Astrocyte (in vitro differentiated cells and primary cell): Measurements from ENCODE around the gene PKDREJ. TPM values are rescaled to one million over a fixed set of nuclear protein-coding genes. Genes with fewer than 3 reads are reported as not detected.

Source experiments
- DNase-seq: peaks from one replicate; pipeline ENCODE4 v3.0.0-alpha.2; 2010; ENCODE audit warnings: low read depth
- FAIRE-seq: peaks from 2 replicates; lab custom pipeline; 2011; peaks lifted over from hg19 to GRCh38; lab: Jason Lieb, UNC
- H2AFZ ChIP-seq: 2 replicates; pipeline ENCODE4 v1.6.0; 2012; ENCODE audit warnings: low read depth, low read length, inconsistent platforms
- H3K27ac ChIP-seq: 2 replicates; pipeline ENCODE4 v1.5.1; 2011; ENCODE audit warnings: low read depth, low read length, inconsistent platforms
- H3K27me3 ChIP-seq: 2 replicates; pipeline ENCODE4 v1.6.0; 2011; ENCODE audit warnings: low read length, inconsistent platforms; ENCODE audit not compliant: insufficient read depth
- H3K36me3 ChIP-seq: 2 replicates; pipeline ENCODE4 v1.5.1; 2011; ENCODE audit warnings: low read length, inconsistent platforms; ENCODE audit not compliant: insufficient read depth
- H3K4me1 ChIP-seq: 2 replicates; pipeline ENCODE4 v1.5.1; 2011; ENCODE audit warnings: low read length, inconsistent platforms; ENCODE audit not compliant: insufficient read depth
- H3K4me2 ChIP-seq: 2 replicates; pipeline ENCODE4 v1.6.0; 2012; ENCODE audit warnings: low read length, inconsistent platforms
- H3K4me3 ChIP-seq: 2 replicates; pipeline ENCODE4 v1.5.1; 2011; ENCODE audit warnings: low read depth, mild to moderate bottlenecking, low read length, inconsistent platforms; ENCODE audit not compliant: insufficient read depth
- H3K79me2 ChIP-seq: 2 replicates; pipeline ENCODE4 v1.6.0; 2012; ENCODE audit warnings: mild to moderate bottlenecking, low read length, inconsistent platforms; ENCODE audit not compliant: insufficient read depth
- H3K9ac ChIP-seq: 2 replicates; pipeline ENCODE4 v1.6.0; 2012; ENCODE audit warnings: mild to moderate bottlenecking, low read length, inconsistent platforms
- H3K9me3 ChIP-seq: 2 replicates; pipeline ENCODE4 v1.5.1; 2012; ENCODE audit warnings: low read depth, mild to moderate bottlenecking, low read length, inconsistent platforms; ENCODE audit not compliant: insufficient read depth
- H4K20me1 ChIP-seq: 2 replicates; pipeline ENCODE4 v1.6.0; 2012; ENCODE audit warnings: low read length, inconsistent platforms; ENCODE audit not compliant: insufficient read depth
- H3K27ac Mint-ChIP-seq: one replicate; pipeline ENCODE4 v1.8.0; 2021; ENCODE audit warnings: mild to moderate bottlenecking, mixed read lengths; ENCODE audit not compliant: unreplicated experiment
- H3K27me3 Mint-ChIP-seq: one replicate; pipeline ENCODE4 v1.8.0; 2021; ENCODE audit warnings: low read depth, mixed read lengths; ENCODE audit not compliant: unreplicated experiment
- H3K36me3 Mint-ChIP-seq: one replicate; pipeline ENCODE4 v1.8.0; 2021; ENCODE audit warnings: low read depth, mixed read lengths; ENCODE audit not compliant: unreplicated experiment
- H3K4me1 Mint-ChIP-seq: one replicate; pipeline ENCODE4 v1.8.0; 2021; ENCODE audit warnings: low read depth, mixed read lengths; ENCODE audit not compliant: unreplicated experiment
- H3K4me3 Mint-ChIP-seq: one replicate; pipeline ENCODE4 v1.8.0; 2021; ENCODE audit warnings: mild to moderate bottlenecking, moderate library complexity, mixed read lengths; ENCODE audit not compliant: unreplicated experiment
- H3K9me3 Mint-ChIP-seq: one replicate; pipeline ENCODE4 v1.8.0; 2021; ENCODE audit warnings: mild to moderate bottlenecking, mixed read lengths; ENCODE audit not compliant: unreplicated experiment
- EZH2 ChIP-seq: IDR thresholded peaks from 2 replicates; pipeline ENCODE4 v1.6.1; 2012; ENCODE audit warnings: mild to moderate bottlenecking, low read length, inconsistent platforms; ENCODE audit not compliant: insufficient read depth
- total RNA-seq: library from RNA; stranded (reverse); gene quantifications from 2 replicates; pipeline ENCODE4 v1.2.1, GENCODE V29; 2021
- TF ChIP-seq, protein P1 (sequence below): IDR thresholded peaks from 2 replicates; pipeline ENCODE4 v1.5.1; 2011; ENCODE audit warnings: low read depth, mild to moderate bottlenecking, inconsistent platforms, low read length, moderate library complexity; ENCODE audit not compliant: insufficient read depth

Gene PKDREJ
- total RNA-seq, 1 donor from 2014 or later: not detected

DNA sequence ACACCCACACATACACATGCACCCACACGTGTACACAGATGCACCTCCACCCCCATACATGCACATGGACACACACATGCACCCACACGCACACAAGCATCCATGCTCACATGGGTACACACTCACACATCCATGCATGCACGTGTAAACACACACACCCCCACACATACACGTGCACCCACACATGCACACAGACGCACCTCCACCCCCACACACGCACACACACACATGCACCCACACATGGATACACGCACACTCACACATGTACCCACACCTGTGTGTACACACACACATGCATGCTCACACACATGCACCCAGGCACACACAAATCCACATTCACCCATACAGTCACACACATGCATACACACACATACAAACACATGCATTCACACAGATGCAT is 37.5 kb downstream of the PKDREJ start:
- Histone ChIP-seq H3K27me3 (no peaks in the 10 kb centered on the region), H3K9ac (no peak overlapping the region), H2AFZ (no peak overlapping the region), H4K20me1 (no peaks in the 10 kb centered on the region), H3K9me3 (no peaks in the 10 kb centered on the region), H3K79me2 (no peaks in the 10 kb centered on the region), H3K27ac (no peak overlapping the region), H3K4me2 (no peak overlapping the region), H3K4me1 (no peaks in the 10 kb centered on the region), H3K4me3 (no peak overlapping the region), H3K36me3 (no peaks in the 10 kb centered on the region)
- Mint-ChIP-seq H3K36me3 (peaks cover 11% of the 10 kb centered on the region), H3K9me3 (peaks cover 1% of the 10 kb centered on the region), H3K27me3 (no peaks in the 10 kb centered on the region), H3K27ac (no peak overlapping the region), H3K4me1 (no peaks in the 10 kb centered on the region), H3K4me3 (no peak overlapping the region)
- FAIRE-seq: no peak
- no peak for TF ChIP-seq EZH2
- TF ChIP-seq, protein P1, sequence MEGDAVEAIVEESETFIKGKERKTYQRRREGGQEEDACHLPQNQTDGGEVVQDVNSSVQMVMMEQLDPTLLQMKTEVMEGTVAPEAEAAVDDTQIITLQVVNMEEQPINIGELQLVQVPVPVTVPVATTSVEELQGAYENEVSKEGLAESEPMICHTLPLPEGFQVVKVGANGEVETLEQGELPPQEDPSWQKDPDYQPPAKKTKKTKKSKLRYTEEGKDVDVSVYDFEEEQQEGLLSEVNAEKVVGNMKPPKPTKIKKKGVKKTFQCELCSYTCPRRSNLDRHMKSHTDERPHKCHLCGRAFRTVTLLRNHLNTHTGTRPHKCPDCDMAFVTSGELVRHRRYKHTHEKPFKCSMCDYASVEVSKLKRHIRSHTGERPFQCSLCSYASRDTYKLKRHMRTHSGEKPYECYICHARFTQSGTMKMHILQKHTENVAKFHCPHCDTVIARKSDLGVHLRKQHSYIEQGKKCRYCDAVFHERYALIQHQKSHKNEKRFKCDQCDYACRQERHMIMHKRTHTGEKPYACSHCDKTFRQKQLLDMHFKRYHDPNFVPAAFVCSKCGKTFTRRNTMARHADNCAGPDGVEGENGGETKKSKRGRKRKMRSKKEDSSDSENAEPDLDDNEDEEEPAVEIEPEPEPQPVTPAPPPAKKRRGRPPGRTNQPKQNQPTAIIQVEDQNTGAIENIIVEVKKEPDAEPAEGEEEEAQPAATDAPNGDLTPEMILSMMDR: no peak
- no peak for DNase-seq

- H3K79me2 ChIP-seq: no peaks in the 10 kb centered on the region
- TF ChIP-seq, protein P1: no peak
- no peak for TF ChIP-seq EZH2
- Mint-ChIP-seq H3K27me3 (no peaks in the 10 kb centered on the region), H3K4me1 (no peaks in the 10 kb centered on the region), H3K4me3 (no peak overlapping the region), H3K27ac (no peak overlapping the region), H3K9me3 (peaks cover 1% of the 10 kb centered on the region), H3K36me3 (peaks cover 11% of the 10 kb centered on the region)
- no peak overlapping the region for H3K9ac ChIP-seq
- H4K20me1 ChIP-seq: no peaks in the 10 kb centered on the region
- no peak for DNase-seq
- H3K4me3 ChIP-seq: no peak overlapping the region
- FAIRE-seq: no peak
- H3K4me1 ChIP-seq: no peaks in the 10 kb centered on the region
- no peak overlapping the region for H3K27ac ChIP-seq
- no peaks in the 10 kb centered on the region for H3K9me3 ChIP-seq
- no peak overlapping the region for H3K4me2 ChIP-seq
- H3K27me3 ChIP-seq: no peaks in the 10 kb centered on the region
- H3K36me3 ChIP-seq: no peaks in the 10 kb centered on the region
- no peak overlapping the region for H2AFZ ChIP-seq
Measured at GRCh38 chr22:46224898-46225290, 38.2 kb downstream of the PKDREJ start.

- no peak for FAIRE-seq
- no peak overlapping the region for H3K27ac Mint-ChIP-seq
Measured at GRCh38 chr22:46224044-46224897, 38.9 kb downstream of the PKDREJ start.

More at GRCh38 chr22:46224044-46224897, 38.9 kb downstream of the PKDREJ start:
- no peaks in the 10 kb centered on the region for H3K27me3 Mint-ChIP-seq
- Histone ChIP-seq H3K4me3 (no peak overlapping the region), H2AFZ (no peak overlapping the region), H3K9ac (no peak overlapping the region), H3K4me1 (no peaks in the 10 kb centered on the region), H3K27ac (no peak overlapping the region), H3K27me3 (no peaks in the 10 kb centered on the region), H3K4me2 (no peak overlapping the region), H4K20me1 (no peaks in the 10 kb centered on the region), H3K36me3 (no peaks in the 10 kb centered on the region), H3K79me2 (no peaks in the 10 kb centered on the region), H3K9me3 (no peaks in the 10 kb centered on the region)
- H3K9me3 Mint-ChIP-seq: peaks cover 1% of the 10 kb centered on the region
- TF ChIP-seq, protein P1: no peak
- TF ChIP-seq EZH2: no peak
- H3K4me1 Mint-ChIP-seq: no peaks in the 10 kb centered on the region
- DNase-seq: no peak
- H3K4me3 Mint-ChIP-seq: no peak overlapping the region
- peaks cover 18% of the 10 kb centered on the region for H3K36me3 Mint-ChIP-seq
